Neuronal stem cell (in vitro differentiated cells): ENCODE data around the gene GCSH.

ENCODE experiments used
- DNase-seq: peaks from one replicate; pipeline ENCODE4 v3.0.0-alpha.2; 2013; ENCODE audit warnings: low spot score
- H2AFZ ChIP-seq: one replicate; pipeline ENCODE4 v1.6.1; 2013; ENCODE audit warnings: mild to moderate bottlenecking, low read length, inconsistent platforms
- H2AK5ac ChIP-seq: 2 replicates; pipeline ENCODE4 v1.6.1; 2013; ENCODE audit warnings: low read depth, mild to moderate bottlenecking, inconsistent platforms, low read length, moderate library complexity, mixed read lengths
- H2BK120ac ChIP-seq: 2 replicates; pipeline ENCODE4 v1.6.1; 2013; ENCODE audit warnings: low read depth, mild to moderate bottlenecking, inconsistent platforms, low read length, moderate library complexity, mixed read lengths
- H2BK12ac ChIP-seq: one replicate; pipeline ENCODE4 v1.6.1; 2013; ENCODE audit warnings: low read length, inconsistent platforms
- H2BK15ac ChIP-seq: 2 replicates; pipeline ENCODE4 v1.6.1; 2013; ENCODE audit warnings: mild to moderate bottlenecking, low read length, inconsistent platforms, mixed read lengths
- H2BK5ac ChIP-seq: one replicate; pipeline ENCODE4 v1.6.1; 2013; ENCODE audit warnings: inconsistent platforms, mild to moderate bottlenecking, low read length, moderate library complexity
- H3K14ac ChIP-seq: one replicate; pipeline ENCODE4 v1.6.1; 2013; ENCODE audit warnings: low read length, inconsistent platforms
- H3K18ac ChIP-seq: 2 replicates; pipeline ENCODE4 v1.6.1; 2013; ENCODE audit warnings: low read length, inconsistent platforms
- H3K23ac ChIP-seq: 2 replicates; pipeline ENCODE4 v1.6.1; 2013; ENCODE audit warnings: low read depth, mild to moderate bottlenecking, mixed read lengths, low read length, inconsistent platforms; ENCODE audit not compliant: poor library complexity
- H3K27ac ChIP-seq: replicated peaks from 3 replicates; pipeline ENCODE4 v1.5.1; 2013; ENCODE audit warnings: low read length, inconsistent platforms
- H3K27me3 ChIP-seq, 3 experiments: 2 replicates each; pipeline ENCODE4 v1.6.1; 2013; ENCODE audit warnings: low read length in 3 of 3, mild to moderate bottlenecking in 2 of 3, inconsistent platforms in 1 of 3, low read depth in 1 of 3, mixed read lengths in 1 of 3, moderate library complexity in 1 of 3; ENCODE audit not compliant: control insufficient read depth in 3 of 3, insufficient read depth in 3 of 3
- H3K36me3 ChIP-seq, 2 donors: replicated peaks in 1 of 2; 2 replicates each; pipeline ENCODE4 v1.6.1; 2013; ENCODE audit warnings: low read length in 2 of 2; ENCODE audit not compliant: control insufficient read depth in 2 of 2, insufficient read depth in 2 of 2
- H3K4ac ChIP-seq: 2 replicates; pipeline ENCODE4 v1.6.1; 2013; ENCODE audit warnings: inconsistent platforms, mild to moderate bottlenecking, low read length, moderate library complexity
- H3K4me1 ChIP-seq, 2 donors: 1 replicate in 1 of 2; 2 replicates in 1 of 2; pipeline ENCODE4 v1.6.1; 2013; ENCODE audit warnings: low read length in 2 of 2, low read depth in 1 of 2; ENCODE audit not compliant: control insufficient read depth in 2 of 2, insufficient read depth in 1 of 2
- H3K4me2 ChIP-seq: one replicate; pipeline ENCODE4 v1.6.1; 2013; ENCODE audit warnings: mild to moderate bottlenecking, low read length, inconsistent platforms; ENCODE audit not compliant: insufficient read depth, poor library complexity, severe bottlenecking
- H3K4me3 ChIP-seq, 2 donors: 2 replicates each; pipeline ENCODE4 v1.5.1; 2013; ENCODE audit warnings: low read length in 2 of 2, mild to moderate bottlenecking in 2 of 2, inconsistent platforms in 1 of 2, moderate library complexity in 1 of 2
- H3K79me1 ChIP-seq: one replicate; pipeline ENCODE4 v1.6.1; 2013; ENCODE audit warnings: low read depth, mild to moderate bottlenecking, inconsistent platforms, low read length, moderate library complexity
- H3K9ac ChIP-seq: one replicate; pipeline ENCODE4 v1.6.1; 2013; ENCODE audit warnings: mild to moderate bottlenecking, low read depth, low read length, inconsistent platforms; ENCODE audit not compliant: poor library complexity
- H3K9me3 ChIP-seq, 2 donors: replicated peaks in 1 of 2; 2 replicates each; pipeline versions ENCODE3 to v1.6.1; 2013; ENCODE audit warnings: low read length in 2 of 2, mild to moderate bottlenecking in 2 of 2, inconsistent platforms in 1 of 2, low read depth in 1 of 2, mixed read lengths in 1 of 2, moderate library complexity in 1 of 2; ENCODE audit not compliant: control insufficient read depth in 2 of 2, insufficient read depth in 1 of 2
- H4K8ac ChIP-seq: one replicate; pipeline ENCODE4 v1.6.1; 2013; ENCODE audit warnings: low read depth, mild to moderate bottlenecking, inconsistent platforms, low read length, moderate library complexity
- H4K91ac ChIP-seq: one replicate; pipeline ENCODE4 v1.6.1; 2013; ENCODE audit warnings: low read length, low read depth, mild to moderate bottlenecking, inconsistent platforms; ENCODE audit not compliant: poor library complexity
- WGBS, 2 donors: extraction: QIAGEN DNeasy Blood & Tissue Kit; methylation state at CpG; one replicate each; pipeline ENCODE4 v1.1.7; 2013; ENCODE audit warnings: missing lambda C conversion rate in 2 of 2, mixed read lengths in 1 of 2; ENCODE audit not compliant: insufficient read length in 2 of 2, insufficient replicate concordance in 1 of 2; ENCODE audit errors: extremely low coverage in 2 of 2; 5-methylcytosine and 5-hydroxymethylcytosine counted together

GCSH gene

GRCh38 chr16:81081014-81081413 lies 15.2 kb downstream of the GCSH start:
- Histone ChIP-seq H3K4me1 (no peaks in the 10 kb centered on the region), H3K4me3 (no peak overlapping the region), H3K23ac (no peak overlapping the region), H3K27ac (no peak overlapping the region), H3K9ac (no peak overlapping the region), H3K36me3 (peaks cover 0 to 45% of the 10 kb centered on the region in 2 donors), H2BK15ac (no peak overlapping the region), H3K9me3 (no peaks in the 10 kb centered on the region), H2BK5ac (no peak overlapping the region), H3K79me1 (no peaks in the 10 kb centered on the region), H3K18ac (no peak overlapping the region), H3K14ac (no peak overlapping the region), H3K27me3 (no peaks in the 10 kb centered on the region), H2AFZ (no peak overlapping the region), H2BK12ac (no peak overlapping the region), H2BK120ac (no peak overlapping the region), H3K4ac (no peak overlapping the region), H4K8ac (no peak overlapping the region), H4K91ac (no peak overlapping the region), H2AK5ac (no peak overlapping the region), H3K4me2 (no peak overlapping the region)
- no peak for DNase-seq
- WGBS, 2 donors = no CpG with 5 or more reads among the region's 4 CpGs

- no CpG with 5 or more reads among the region's 1 CpG for WGBS, 2 donors
Observed at GRCh38 chr16:81080233-81080632, 16.0 kb downstream of the GCSH start.

GRCh38 chr16:81077076-81077940 lies 18.9 kb downstream of the GCSH start, which contains the start of gene C16orf46:
C16orf46 (minus strand) TSS chr16:81077238; CDS start chr16:81063955, 13,283 bp downstream.
- WGBS, 2 donors = no CpG with 5 or more reads among the region's 59 CpGs

More at GRCh38 chr16:81080233-81080632, 16.0 kb downstream of the GCSH start:
- Histone ChIP-seq H2BK12ac (no peak overlapping the region), H2BK15ac (no peak overlapping the region), H2AK5ac (no peak overlapping the region), H3K9me3 (no peaks in the 10 kb centered on the region), H3K9ac (no peak overlapping the region), H3K4me1 (no peaks in the 10 kb centered on the region), H3K27me3 (no peaks in the 10 kb centered on the region), H3K79me1 (no peaks in the 10 kb centered on the region), H3K4me2 (no peak overlapping the region), H2BK120ac (no peak overlapping the region), H3K36me3 (peaks cover 0 to 42% of the 10 kb centered on the region in 2 donors), H4K91ac (no peak overlapping the region), H4K8ac (no peak overlapping the region), H3K4me3 (no peak overlapping the region), H3K27ac (no peak overlapping the region), H3K18ac (no peak overlapping the region), H3K4ac (no peak overlapping the region), H2AFZ (no peak overlapping the region), H2BK5ac (no peak overlapping the region), H3K23ac (no peak overlapping the region), H3K14ac (no peak overlapping the region)
- DNase-seq = no peak

DNA sequence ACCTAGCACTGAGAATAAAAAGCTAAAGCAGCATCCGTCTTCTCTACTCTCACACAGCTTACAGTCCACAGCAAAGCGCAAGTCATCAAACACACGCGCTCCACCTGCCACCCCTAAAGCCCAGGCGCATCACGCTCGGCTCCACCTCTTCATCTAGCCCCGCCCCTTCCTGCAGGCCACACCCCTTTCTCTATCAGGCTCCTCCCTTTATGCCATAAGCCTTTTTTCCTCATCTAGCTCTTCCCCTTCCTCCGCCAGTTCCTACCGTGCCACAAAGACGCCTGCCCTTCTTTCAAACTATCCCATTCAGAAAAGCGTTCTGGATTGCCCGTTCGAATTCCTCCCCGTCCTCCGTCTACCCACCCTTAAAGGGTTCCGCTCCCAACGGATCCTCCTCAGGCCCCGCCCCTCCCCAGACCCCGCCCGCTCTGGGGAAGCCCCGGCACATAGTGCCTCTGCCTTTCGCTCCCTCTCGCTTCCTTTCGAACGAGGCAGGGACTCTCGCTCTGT lies 19.6 kb downstream of the GCSH start:
- peak overlapping the region; percentile 98 for H3K23ac ChIP-seq
- H3K27ac ChIP-seq = peak overlapping the region; percentile 72

More at GRCh38 chr16:81077076-81077940, 18.9 kb downstream of the GCSH start, which contains the start of gene C16orf46:
- H3K18ac ChIP-seq = peak within 1 kb of the TSS; percentile 97
- H3K4ac ChIP-seq = peak within 1 kb of the TSS; percentile 86
- H3K4me2 ChIP-seq = peak within 1 kb of the TSS; percentile 78
- peak within 1 kb of the TSS; percentile 95 for H3K9ac ChIP-seq
- peak; percentile 95 for DNase-seq
- H4K91ac ChIP-seq = peak within 1 kb of the TSS; percentile 59
- H2BK120ac ChIP-seq = no peak within 1 kb of the TSS
- H2BK12ac ChIP-seq = no peak within 1 kb of the TSS
- H2BK15ac ChIP-seq = no peak within 1 kb of the TSS
- no peaks in the 10 kb centered on the region for H3K27me3 ChIP-seq
- no peaks in the 10 kb centered on the region for H3K9me3 ChIP-seq
- peak within 1 kb of the TSS; percentile 45 for H2BK5ac ChIP-seq
- H3K36me3 ChIP-seq = peaks cover 0 to 17% of the 10 kb centered on the region in 2 donors
- no peaks in the 10 kb centered on the region for H3K79me1 ChIP-seq
- H2AFZ ChIP-seq = peak within 1 kb of the TSS; percentile 99
- H3K23ac ChIP-seq = peak within 1 kb of the TSS; percentile 98
- peak within 1 kb of the TSS; percentile 86 for H2AK5ac ChIP-seq
- peak within 1 kb of the TSS; percentile 83 to 92 for H3K4me3 ChIP-seq
- H3K27ac ChIP-seq = peak within 1 kb of the TSS; percentile 86
- H3K4me1 ChIP-seq = peaks cover 0 to 2% of the 10 kb centered on the region in 2 donors
- peak within 1 kb of the TSS; percentile 25 for H3K14ac ChIP-seq
- peak within 1 kb of the TSS; percentile 86 for H4K8ac ChIP-seq

More for the DNA sequence above, 19.6 kb downstream of the GCSH start:
- Histone ChIP-seq H3K9ac (peak overlapping the region; percentile 71), H3K14ac (no peak overlapping the region), H3K4me2 (peak overlapping the region; percentile 78), H3K9me3 (no peaks in the 10 kb centered on the region), H3K4me1 (peaks cover 0 to 4% of the 10 kb centered on the region in 2 donors), H2AK5ac (no peak overlapping the region), H2AFZ (peak overlapping the region; percentile 99), H3K4me3 (peak overlapping the region; percentile 83 to 92), H2BK12ac (no peak overlapping the region), H3K18ac (peak overlapping the region; percentile 61), H2BK5ac (peak overlapping the region; percentile 45), H4K91ac (no peak overlapping the region), H2BK15ac (no peak overlapping the region), H4K8ac (no peak overlapping the region), H3K36me3 (peaks cover 0 to 11% of the 10 kb centered on the region in 2 donors), H3K4ac (no peak overlapping the region), H2BK120ac (no peak overlapping the region), H3K79me1 (no peaks in the 10 kb centered on the region), H3K27me3 (no peaks in the 10 kb centered on the region)
- DNase-seq = peak; percentile 88
- no CpG with 5 or more reads among the region's 27 CpGs for WGBS, 2 donors
